SK-N-SH (cell line): ENCODE results near the gene CGAS. TPM values are rescaled to one million over a fixed set of nuclear protein-coding genes. Genes with fewer than 3 reads are reported as not detected.
A peak's percentile ranks its signal among the peaks of the same experiment; 100 is the strongest.

Experiments used
- CTCF ChIA-PET: fragments of 300-600, 350-600 bp; formaldehyde crosslinking; extraction: SDS; loops from one replicate; lab custom pipeline; 2021; lab: Yijun Ruan, JAX
- POLR2A ChIA-PET: fragments of 350-600 bp; sonication (Branson Sonifier 250); formaldehyde crosslinking; extraction: SDS; loops from one replicate; lab custom pipeline; 2020; ENCODE audit warnings: antibody characterized with exemption, inconsistent platforms; lab: Yijun Ruan, JAX
- DNase-seq: peaks from one replicate; pipeline ENCODE4 v3.0.0; 2012
- H2AFZ ChIP-seq: fragments of 200-600 bp; sonication (generic); 2 replicates; pipeline ENCODE4 v1.8.1; 2016; ENCODE audit warnings: antibody characterized with exemption, mild to moderate bottlenecking, low read depth
- H3F3A ChIP-seq: fragments of 200-600 bp; sonication (generic); replicated peaks from 2 replicates; pipeline ENCODE3; 2016; ENCODE audit warnings: antibody characterized with exemption, mild to moderate bottlenecking; ENCODE audit not compliant: insufficient read depth
- H3K27ac ChIP-seq, 2 experiments: fragments of 200-500 bp in 1 of 2; fragments of 200-600 bp in 1 of 2; sonication (Bioruptor generic) in 1 of 2; sonication (generic), shearing (Covaris generic) in 1 of 2; 2 replicates each; pipeline versions ENCODE4 v1.5.1 to v1.6.1; 2014 to 2016; ENCODE audit warnings: low read depth in 2 of 2, inconsistent platforms in 1 of 2, low read length in 1 of 2, mild to moderate bottlenecking in 1 of 2, mixed read lengths in 1 of 2
- H3K27me3 ChIP-seq: fragments of 200-600 bp; sonication (generic), shearing (Covaris generic); 2 replicates; pipeline ENCODE4 v1.6.1; 2016; ENCODE audit warnings: mixed run types; ENCODE audit not compliant: insufficient read depth
- H3K36me3 ChIP-seq, 2 experiments: fragments of 200-500 bp in 1 of 2; fragments of 200-600 bp in 1 of 2; sonication (Bioruptor generic) in 1 of 2; sonication (generic) in 1 of 2; replicated peaks in 1 of 2; 2 replicates each; pipeline versions ENCODE3 to v1.5.1; 2014 to 2016; ENCODE audit warnings: low read length in 1 of 2, mild to moderate bottlenecking in 1 of 2; ENCODE audit not compliant: insufficient read depth in 2 of 2, control insufficient read depth in 1 of 2
- H3K4me1 ChIP-seq, 2 experiments: fragments of 200-500 bp in 1 of 2; fragments of 200-600 bp in 1 of 2; sonication (Bioruptor generic) in 1 of 2; sonication (generic), shearing (Covaris generic) in 1 of 2; 2 replicates each; pipeline versions ENCODE4 v1.5.1 to v1.6.1; 2014 to 2016; ENCODE audit warnings: low read depth in 1 of 2, low read length in 1 of 2, mixed run types in 1 of 2; ENCODE audit not compliant: insufficient read depth in 2 of 2, control insufficient read depth in 1 of 2
- H3K4me2 ChIP-seq: fragments of 200-600 bp; sonication (generic), shearing (Covaris generic); 2 replicates; pipeline ENCODE4 v1.6.1; 2017; ENCODE audit warnings: mixed run types
- H3K4me3 ChIP-seq, 2 experiments: fragments of 200-500 bp in 1 of 2; fragments of 200-600 bp in 1 of 2; sonication (Bioruptor generic) in 1 of 2; sonication (generic), shearing (Covaris generic) in 1 of 2; 2 replicates each; pipeline versions ENCODE4 v1.5.1 to v1.8.1; 2014 to 2016; ENCODE audit warnings: low read depth in 2 of 2, inconsistent platforms in 1 of 2, low read length in 1 of 2, mild to moderate bottlenecking in 1 of 2, mixed read lengths in 1 of 2, moderate library complexity in 1 of 2
- H3K79me2 ChIP-seq: fragments of 200-600 bp; sonication (generic); 2 replicates; pipeline ENCODE4 v1.8.1; 2017; ENCODE audit warnings: mild to moderate bottlenecking; ENCODE audit not compliant: insufficient read depth
- H3K9ac ChIP-seq: fragments of 200-600 bp; sonication (generic); 2 replicates; pipeline ENCODE4 v1.6.1; 2017; ENCODE audit warnings: mixed run types
- H3K9me2 ChIP-seq: fragments of 200-600 bp; sonication (generic); 2 replicates; pipeline ENCODE4 v1.6.1; 2017; ENCODE audit warnings: mixed run types
- H3K9me3 ChIP-seq: fragments of 200-600 bp; sonication (generic); 2 replicates; pipeline ENCODE4 v1.6.1; 2017; ENCODE audit warnings: mixed run types, mild to moderate bottlenecking, moderate library complexity
- H4K20me1 ChIP-seq: fragments of 200-600 bp; sonication (generic); 2 replicates; pipeline ENCODE4 v1.6.1; 2017; ENCODE audit warnings: mild to moderate bottlenecking, mixed run types; ENCODE audit not compliant: insufficient read depth
- ELF1 ChIP-seq: IDR thresholded peaks from 2 replicates; pipeline ENCODE4 v1.4.0; 2012
- EP300 ChIP-seq, 2 experiments: IDR thresholded peaks; 2 replicates each; pipeline versions ENCODE4 v1.4.0 to v1.6.1; 2012; ENCODE audit warnings: borderline replicate concordance in 1 of 2, low read depth in 1 of 2, low read length in 1 of 2
- FOXM1 ChIP-seq: IDR thresholded peaks from 2 replicates; pipeline ENCODE4 v1.4.0; 2012; ENCODE audit warnings: low read depth, mild to moderate bottlenecking
- GABPA ChIP-seq: IDR thresholded peaks from 2 replicates; pipeline ENCODE4 v1.4.0; 2012; ENCODE audit warnings: low read depth, mild to moderate bottlenecking
- GATA2 ChIP-seq: sonication (generic); formaldehyde crosslinking; IDR thresholded peaks from 2 replicates; pipeline ENCODE4 v1.5.0; 2020; ENCODE audit warnings: mild to moderate bottlenecking, missing genetic modification reagents
- IRF3 ChIP-seq: fragments of 150-350 bp; IDR thresholded peaks from 2 replicates; pipeline ENCODE4 v1.6.1; 2016; ENCODE audit warnings: mild to moderate bottlenecking, low read depth, low read length
- JUND ChIP-seq: IDR thresholded peaks from 2 replicates; pipeline ENCODE4 v1.4.0; 2012
- MEF2A ChIP-seq: IDR thresholded peaks from 2 replicates; pipeline ENCODE4 v1.4.0; 2012; ENCODE audit warnings: low read depth, borderline replicate concordance
- NRF1 ChIP-seq: IDR thresholded peaks from 2 replicates; pipeline ENCODE4 v1.6.1; 2012; ENCODE audit warnings: low read depth, mild to moderate bottlenecking, low read length
- RCOR1 ChIP-seq: fragments of 150-350 bp; IDR thresholded peaks from 2 replicates; pipeline ENCODE4 v1.6.1; 2017; ENCODE audit warnings: antibody characterized with exemption, low read length
- REST ChIP-seq: IDR thresholded peaks from 2 replicates; pipeline ENCODE4 v1.6.1; 2012; ENCODE audit warnings: mild to moderate bottlenecking, low read depth, low read length, moderate library complexity
- RFX5 ChIP-seq: IDR thresholded peaks from 2 replicates; pipeline ENCODE4 v1.6.1; 2012; ENCODE audit warnings: mild to moderate bottlenecking, improper control_type of control experiment, low read length
- RXRA ChIP-seq: IDR thresholded peaks from 2 replicates; pipeline ENCODE4 v1.4.0; 2012; ENCODE audit warnings: low read depth, mild to moderate bottlenecking, borderline replicate concordance
- SMC3 ChIP-seq: IDR thresholded peaks from 2 replicates; pipeline ENCODE4 v1.6.1; 2012; ENCODE audit warnings: low read depth, low read length, improper control_type of control experiment
- TCF12 ChIP-seq: IDR thresholded peaks from 2 replicates; pipeline ENCODE4 v1.4.0; 2012
- USF1 ChIP-seq: IDR thresholded peaks from 2 replicates; pipeline ENCODE4 v1.4.0; 2012; ENCODE audit warnings: low read depth, borderline replicate concordance
- USF2 ChIP-seq: fragments of 150-350 bp; IDR thresholded peaks from 2 replicates; pipeline ENCODE4 v1.6.1; 2017; ENCODE audit warnings: antibody characterized with exemption, low read length, low read depth, borderline replicate concordance
- WGBS: methylation state at CpG from one replicate; pipeline ENCODE4 v1.1.6; 2017; ENCODE audit warnings: low lambda C conversion rate; 5-methylcytosine and 5-hydroxymethylcytosine counted together
- polyA plus RNA-seq, 3 experiments: library from polyadenylated mRNA; depleted of rRNA; stranded (reverse); fragments of >200 nt; gene quantifications; 2 replicates each; pipeline ENCODE4 v1.2.3, GENCODE V29; 2012
- TF ChIP-seq, protein P1 (sequence below): IDR thresholded peaks from 2 replicates; pipeline ENCODE4 v1.4.0; 2012; ENCODE audit warnings: low read depth
- TF ChIP-seq, protein P2 (sequence below): IDR thresholded peaks from 2 replicates; pipeline ENCODE4; 2012

CGAS gene
- polyA plus RNA-seq, 1 of the 3 experiments (the other 2 are of a cell fraction), result 0.02 TPM

DNA sequence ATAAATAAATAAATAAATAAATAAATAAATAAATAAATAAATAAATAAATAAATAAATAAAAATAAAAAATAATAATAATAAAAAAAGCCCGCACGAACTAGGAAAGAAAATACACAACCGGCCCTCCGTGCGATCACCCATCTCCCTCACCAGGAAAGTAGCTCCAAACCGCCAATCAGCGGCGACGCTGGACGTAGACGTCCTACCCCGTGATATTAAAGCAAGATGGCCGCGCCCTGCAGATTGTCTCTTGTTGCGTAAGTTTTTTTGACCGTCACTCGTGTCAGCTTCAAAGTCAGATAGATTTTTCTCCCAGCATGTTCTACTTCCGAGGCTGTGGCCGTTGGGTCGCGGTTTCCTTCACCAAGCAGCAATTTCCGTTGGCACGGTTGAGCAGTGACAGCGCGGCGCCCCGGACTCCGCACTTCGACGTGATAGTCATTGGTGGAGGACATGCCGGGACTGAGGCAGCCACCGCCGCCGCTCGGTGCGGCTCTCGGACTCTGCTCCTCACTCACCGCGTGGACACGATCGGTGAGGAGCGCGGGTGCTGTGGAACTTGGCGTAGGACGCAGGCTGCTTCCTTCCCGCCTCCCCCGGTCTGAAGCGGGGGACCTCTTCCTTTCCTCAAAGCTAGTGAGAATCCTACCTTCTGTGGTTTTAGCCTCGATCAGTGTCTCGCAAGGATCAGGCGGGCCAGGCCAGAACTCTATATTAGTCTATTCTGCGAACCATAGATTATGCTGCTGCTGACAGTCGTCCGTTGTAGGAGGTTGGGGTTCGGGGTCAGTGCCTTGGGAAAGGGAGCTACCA lies 9.6 kb upstream of the CGAS start, which contains the start of gene MTO1 (continued):
- no peak for TF ChIP-seq REST
- no peak for TF ChIP-seq EP300 (IDR thresholded peaks at IDR 0.05; ENCODE audit: borderline replicate concordance in 1 of 2, low read depth in 1 of 2, low read length in 1 of 2)
- no peak for TF ChIP-seq FOXM1
- TF ChIP-seq NRF1, result no peak
- 0 out of 2 replicates have a peak, but pooled peaks have one; percentile 11 for TF ChIP-seq TCF12
- no peak for TF ChIP-seq USF1
- TF ChIP-seq ELF1, result no peak
- no peak for TF ChIP-seq IRF3
- TF ChIP-seq, protein P1, sequence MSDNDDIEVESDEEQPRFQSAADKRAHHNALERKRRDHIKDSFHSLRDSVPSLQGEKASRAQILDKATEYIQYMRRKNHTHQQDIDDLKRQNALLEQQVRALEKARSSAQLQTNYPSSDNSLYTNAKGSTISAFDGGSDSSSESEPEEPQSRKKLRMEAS, result peak; percentile 84
- TF ChIP-seq RFX5, result no peak

GRCh38 chr6:73460056-73460455 lies 8.0 kb upstream of the CGAS start:
- Histone ChIP-seq H3K79me2 (peaks cover 32% of the 10 kb centered on the region), H4K20me1 (no peaks in the 10 kb centered on the region), H3K4me3 (no peak overlapping the region), H3K9me3 (no peaks in the 10 kb centered on the region), H3K27me3 (no peaks in the 10 kb centered on the region), H3F3A (peaks cover 7% of the 10 kb centered on the region), H3K4me2 (no peak overlapping the region), H3K27ac (no peak overlapping the region), H2AFZ (no peak overlapping the region), H3K4me1 (no peaks in the 10 kb centered on the region; a peak in 1 of 4 replicates), H3K9me2 (no peaks in the 10 kb centered on the region), H3K36me3 (no peaks in the 10 kb centered on the region), H3K9ac (no peak overlapping the region)
- ChIA-PET POLR2A (no interaction called here), CTCF (no interaction called here)
- WGBS, result 76% methylated on average over 5 of the region's 5 CpGs
- no peak for DNase-seq
- TF ChIP-seq GABPA, result no peak
- no peak for TF ChIP-seq RXRA
- TF ChIP-seq RCOR1, result no peak
- no peak for TF ChIP-seq IRF3
- no peak for TF ChIP-seq MEF2A
- no peak for TF ChIP-seq JUND
- TF ChIP-seq, protein P1, result no peak
- TF ChIP-seq, protein P2, sequence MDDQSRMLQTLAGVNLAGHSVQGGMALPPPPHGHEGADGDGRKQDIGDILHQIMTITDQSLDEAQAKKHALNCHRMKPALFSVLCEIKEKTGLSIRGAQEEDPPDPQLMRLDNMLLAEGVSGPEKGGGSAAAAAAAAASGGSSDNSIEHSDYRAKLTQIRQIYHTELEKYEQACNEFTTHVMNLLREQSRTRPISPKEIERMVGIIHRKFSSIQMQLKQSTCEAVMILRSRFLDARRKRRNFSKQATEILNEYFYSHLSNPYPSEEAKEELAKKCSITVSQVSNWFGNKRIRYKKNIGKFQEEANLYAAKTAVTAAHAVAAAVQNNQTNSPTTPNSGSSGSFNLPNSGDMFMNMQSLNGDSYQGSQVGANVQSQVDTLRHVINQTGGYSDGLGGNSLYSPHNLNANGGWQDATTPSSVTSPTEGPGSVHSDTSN, result no peak
- no peak for TF ChIP-seq SMC3
- no peak for TF ChIP-seq GATA2
- TF ChIP-seq USF2, result no peak
- TF ChIP-seq EP300 (IDR thresholded peaks at IDR 0.05; ENCODE audit: borderline replicate concordance in 1 of 2, low read depth in 1 of 2, low read length in 1 of 2), result no peak
